HepG2 (cell line): Measurements from ENCODE around the gene EPHA2. TPM values are rescaled to one million over a fixed set of nuclear protein-coding genes. Genes with fewer than 3 reads are reported as not detected.

ENCODE experiments used
- ATAC-seq: fragments of 200-7000 bp; cut with Tn5 transposase; 3 replicates; pipeline ENCODE4 v1.9.1; 2020; ENCODE audit warnings: mild to moderate bottlenecking, moderate library complexity
- BruUV-seq: library from RNA; stranded (reverse); fragments of 400-500 nt; replicated peaks from 2 replicates; lab custom pipeline; 2021; lab: Mats Ljungman, UMichigan
- CTCF ChIA-PET: fragments of 300-600 bp; formaldehyde crosslinking; extraction: SDS; loops from one replicate; lab custom pipeline; 2021; ENCODE audit warnings: low total read pairs, inconsistent platforms, low intra/inter-chr PET ratio; lab: Yijun Ruan, JAX
- POLR2A ChIA-PET: fragments of 350-600 bp; sonication (Branson Sonifier 250); formaldehyde crosslinking; loops from one replicate; lab custom pipeline; 2020; ENCODE audit warnings: antibody characterized with exemption, inconsistent platforms; lab: Yijun Ruan, JAX
- DNase-seq: peaks from one replicate; pipeline ENCODE4 v3.0.0-alpha.2; 2015; ENCODE audit warnings: low spot score
- FAIRE-seq: peaks from 3 replicates; lab custom pipeline; 2011; peaks lifted over from hg19 to GRCh38; lab: Jason Lieb, UNC
- H2AFZ ChIP-seq: one replicate; pipeline ENCODE4 v1.6.1; 2011; ENCODE audit warnings: low read length, inconsistent platforms
- H3K27ac ChIP-seq: fragments of 300-600 bp; 3 replicates; pipeline ENCODE4 v1.8.0; 2011; ENCODE audit warnings: mixed run types, mild to moderate bottlenecking, mixed read lengths, low read length, inconsistent platforms; ENCODE audit not compliant: insufficient read depth; ENCODE audit errors: extremely low read length
- H3K27me3 ChIP-seq, 2 experiments: fragments of 200-600 bp in 1 of 2; 2 replicates in 1 of 2; 3 replicates in 1 of 2; pipeline versions ENCODE4 v1.6.0 to v1.8.0; 2011; ENCODE audit warnings: low read length in 2 of 2, mild to moderate bottlenecking in 2 of 2, moderate library complexity in 2 of 2, inconsistent platforms in 1 of 2; ENCODE audit not compliant: insufficient read depth in 2 of 2, control insufficient read depth in 1 of 2
- H3K36me3 ChIP-seq, 2 experiments: fragments of 200-600 bp in 1 of 2; replicated peaks in 1 of 2; 2 replicates in 1 of 2; 3 replicates in 1 of 2; pipeline versions ENCODE4 v1.5.1 to v1.8.0; 2011; ENCODE audit warnings: low read length in 2 of 2, inconsistent platforms in 1 of 2; ENCODE audit not compliant: insufficient read depth in 2 of 2, control insufficient read depth in 1 of 2
- H3K4me1 ChIP-seq: 2 replicates; pipeline ENCODE4 v1.5.1; 2012; ENCODE audit warnings: low read length, inconsistent platforms; ENCODE audit not compliant: insufficient read depth
- H3K4me2 ChIP-seq: 2 replicates; pipeline ENCODE4 v1.6.0; 2011; ENCODE audit warnings: low read depth, low read length, inconsistent platforms
- H3K4me3 ChIP-seq, 3 experiments: fragments of 200-600 bp in 1 of 3; sonication (generic), shearing (Covaris generic) in 1 of 3; replicated peaks in 1 of 3; 2 replicates each; pipeline ENCODE4 v1.5.1; 2011 to 2016; ENCODE audit warnings: low read length in 3 of 3, inconsistent platforms in 2 of 3, low read depth in 2 of 3, mild to moderate bottlenecking in 2 of 3, control low read depth in 1 of 3, mixed read lengths in 1 of 3; ENCODE audit not compliant: insufficient read depth in 1 of 3
- H3K79me2 ChIP-seq: one replicate; pipeline ENCODE4 v1.6.1; 2011; ENCODE audit warnings: low read length, inconsistent platforms; ENCODE audit not compliant: insufficient read depth
- H3K9ac ChIP-seq: 2 replicates; pipeline ENCODE4 v1.6.0; 2011; ENCODE audit warnings: mild to moderate bottlenecking, low read depth, low read length, inconsistent platforms; ENCODE audit not compliant: insufficient read depth
- H3K9me3 ChIP-seq: 2 replicates; pipeline ENCODE4 v1.5.1; 2012; ENCODE audit warnings: mild to moderate bottlenecking, low read length
- H4K20me1 ChIP-seq: 2 replicates; pipeline ENCODE4 v1.6.0; 2011; ENCODE audit warnings: inconsistent platforms, mild to moderate bottlenecking, low read length, moderate library complexity; ENCODE audit not compliant: insufficient read depth
- ZFP82 ChIP-seq: sonication (generic); formaldehyde crosslinking; IDR thresholded peaks from 2 replicates; pipeline ENCODE4 v1.5.1; 2020; ENCODE audit warnings: mild to moderate bottlenecking, missing genetic modification reagents, borderline replicate concordance
- WGBS: methylation state at CpG from one replicate; pipeline ENCODE4 v1.1.6; 2017; ENCODE audit warnings: low lambda C conversion rate; 5-methylcytosine and 5-hydroxymethylcytosine counted together
- in situ Hi-C: cut with HindIII; loops from 2 replicates; pipeline ENCODE4 v1.10.0; 2017; ENCODE audit warnings: low pct_unique_long_range_greater_than_20kb; ENCODE audit not compliant: extremely low pct_ligation_motif_present
- intact Hi-C: fragments of 100-400 bp; cut with micrococcal nuclease; formaldehyde crosslinking; loops from one replicate; pipeline ENCODE4 v1.10.0; 2022; ENCODE audit not compliant: unreplicated experiment
- polyA plus RNA-seq, 8 experiments: library from polyadenylated mRNA; depleted of rRNA in 3 of 8; stranded (reverse) in 7 of 8; unstranded in 1 of 8; fragments of >200 nt; fragmentation: Illumina TruSeq in 4 of 8; extraction: Trizol in 4 of 8; gene quantifications; 2 replicates each; pipeline versions ENCODE4 v1.2.1 to v1.2.3, GENCODE V29; 2011 to 2016; ENCODE audit warnings: low read depth in 4 of 8, missing spikeins in 1 of 8, mixed read lengths in 1 of 8; ENCODE audit not compliant: insufficient read depth in 1 of 8
- total RNA-seq, 5 experiments: library from RNA; depleted of rRNA; stranded (reverse); fragments of >200 nt; fragmentation: Illumina TruSeq; extraction: Trizol; gene quantifications; 2 replicates each; pipeline ENCODE4 v1.2.3, GENCODE V29; 2016; ENCODE audit warnings: low read depth in 1 of 5
- TF ChIP-seq, protein P1 (sequence below): sonication (generic); formaldehyde crosslinking; IDR thresholded peaks from 2 replicates; pipeline ENCODE4 v1.4.0; 2020; ENCODE audit warnings: missing genetic modification reagents
- TF ChIP-seq, protein P2 (sequence below): sonication (generic); formaldehyde crosslinking; IDR thresholded peaks from 2 replicates; pipeline ENCODE4 v1.9.0; 2022; ENCODE audit warnings: missing genetic modification reagents, mild to moderate bottlenecking, borderline replicate concordance

EPHA2 gene
- total and polyA plus RNA-seq, 2 of the 13 experiments (the other 11 are each of a cell fraction or from before 2014, with no cell fraction given): 33.6 to 53.6 TPM

DNA sequence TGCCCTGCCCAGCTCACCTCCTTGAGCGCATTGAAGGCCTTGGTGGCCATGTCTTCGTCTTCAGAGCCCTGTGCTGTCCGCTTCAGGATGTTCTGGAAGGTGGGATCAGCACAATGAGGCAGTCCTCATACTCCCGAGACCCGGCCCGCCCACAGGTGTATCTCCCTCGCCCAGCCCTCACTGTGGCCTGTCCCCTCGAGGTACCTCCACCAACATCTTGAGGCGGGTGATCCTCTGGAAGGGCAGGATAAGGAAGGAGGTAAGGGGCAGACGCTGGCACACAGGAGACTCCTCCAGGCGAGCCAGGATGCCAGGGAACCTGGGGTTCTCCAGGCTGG, 49.4 kb upstream of the EPHA2 start:
- ATAC-seq: peak; percentile 1; the same call in 1 of the 3 replicates
- no peak for DNase-seq
- intact Hi-C loops: loop anchor here (1.0 to 2.0 kb wide), 2 partner anchors 31 to 39 kb away; partner anchors contain the start of gene CPLANE2
- H3K4me3 ChIP-seq: peak overlapping the region in 1 of 3 experiments; percentile 29; a peak in 1 of 6 replicates
- no peaks in the 10 kb centered on the region for H3K9me3 ChIP-seq
- no TSS peak for BruUV-seq
- no peaks in the 10 kb centered on the region for H3K79me2 ChIP-seq
- FAIRE-seq: no peak
- peaks cover 5 to 22% of the 10 kb centered on the region in 2 experiments; a peak in 3 of 5 replicates for H3K27me3 ChIP-seq
- H3K9ac ChIP-seq: no peak overlapping the region
- POLR2A ChIA-PET: no interaction called here
- no peak for TF ChIP-seq ZFP82 (CRISPR knock-in tag)
- TF ChIP-seq, protein P1, sequence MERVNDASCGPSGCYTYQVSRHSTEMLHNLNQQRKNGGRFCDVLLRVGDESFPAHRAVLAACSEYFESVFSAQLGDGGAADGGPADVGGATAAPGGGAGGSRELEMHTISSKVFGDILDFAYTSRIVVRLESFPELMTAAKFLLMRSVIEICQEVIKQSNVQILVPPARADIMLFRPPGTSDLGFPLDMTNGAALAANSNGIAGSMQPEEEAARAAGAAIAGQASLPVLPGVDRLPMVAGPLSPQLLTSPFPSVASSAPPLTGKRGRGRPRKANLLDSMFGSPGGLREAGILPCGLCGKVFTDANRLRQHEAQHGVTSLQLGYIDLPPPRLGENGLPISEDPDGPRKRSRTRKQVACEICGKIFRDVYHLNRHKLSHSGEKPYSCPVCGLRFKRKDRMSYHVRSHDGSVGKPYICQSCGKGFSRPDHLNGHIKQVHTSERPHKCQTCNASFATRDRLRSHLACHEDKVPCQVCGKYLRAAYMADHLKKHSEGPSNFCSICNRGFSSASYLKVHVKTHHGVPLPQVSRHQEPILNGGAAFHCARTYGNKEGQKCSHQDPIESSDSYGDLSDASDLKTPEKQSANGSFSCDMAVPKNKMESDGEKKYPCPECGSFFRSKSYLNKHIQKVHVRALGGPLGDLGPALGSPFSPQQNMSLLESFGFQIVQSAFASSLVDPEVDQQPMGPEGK (CRISPR knock-in tag): 0 out of 2 replicates have a peak, but pooled peaks have one; percentile 6
- TF ChIP-seq, protein P2, sequence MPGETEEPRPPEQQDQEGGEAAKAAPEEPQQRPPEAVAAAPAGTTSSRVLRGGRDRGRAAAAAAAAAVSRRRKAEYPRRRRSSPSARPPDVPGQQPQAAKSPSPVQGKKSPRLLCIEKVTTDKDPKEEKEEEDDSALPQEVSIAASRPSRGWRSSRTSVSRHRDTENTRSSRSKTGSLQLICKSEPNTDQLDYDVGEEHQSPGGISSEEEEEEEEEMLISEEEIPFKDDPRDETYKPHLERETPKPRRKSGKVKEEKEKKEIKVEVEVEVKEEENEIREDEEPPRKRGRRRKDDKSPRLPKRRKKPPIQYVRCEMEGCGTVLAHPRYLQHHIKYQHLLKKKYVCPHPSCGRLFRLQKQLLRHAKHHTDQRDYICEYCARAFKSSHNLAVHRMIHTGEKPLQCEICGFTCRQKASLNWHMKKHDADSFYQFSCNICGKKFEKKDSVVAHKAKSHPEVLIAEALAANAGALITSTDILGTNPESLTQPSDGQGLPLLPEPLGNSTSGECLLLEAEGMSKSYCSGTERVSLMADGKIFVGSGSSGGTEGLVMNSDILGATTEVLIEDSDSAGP: 0 out of 2 replicates have a peak, but pooled peaks have one; percentile 5
- TF ChIP-seq, all 625 proteins: peak for 2
- 77% methylated on average over 3 of the region's 11 CpGs for WGBS
- no peak overlapping the region for H2AFZ ChIP-seq
- CTCF ChIA-PET: interaction anchor here (1.9 kb wide), 1 partner anchor 39 kb away, joined by 14 read pairs; no protein-coding TSS in a partner anchor
- H3K36me3 ChIP-seq: no peaks in the 10 kb centered on the region
- H4K20me1 ChIP-seq: no peaks in the 10 kb centered on the region
- no peak overlapping the region for H3K27ac ChIP-seq
- H3K4me2 ChIP-seq: peak overlapping the region; percentile 86; the same call in 1 of the 2 replicates
- peaks cover 34% of the 10 kb centered on the region for H3K4me1 ChIP-seq
- in situ Hi-C loops: loop anchor here (5.0 kb wide), 1 partner anchor 37 kb away; no protein-coding TSS in a partner anchor
